WTC11 (cell line): ENCODE measurements around the gene HDAC7.

Experiments used
- CREB1 ChIP-seq: sonication (generic); formaldehyde crosslinking; IDR thresholded peaks from 2 replicates; pipeline ENCODE4 v1.8.0; 2023; ENCODE audit warnings: mild to moderate bottlenecking, missing genetic modification reagents
- CTCF ChIP-seq: fragments of 200-600 bp; IDR thresholded peaks from 2 replicates; pipeline ENCODE4 v1.8.0; 2022; ENCODE audit warnings: antibody characterized with exemption
- IRF2 ChIP-seq: sonication (generic); formaldehyde crosslinking; IDR thresholded peaks from 2 replicates; pipeline ENCODE4 v1.8.0; 2022; ENCODE audit warnings: low read depth, missing genetic modification reagents, borderline replicate concordance
- NFYB ChIP-seq: sonication (generic); formaldehyde crosslinking; conservative IDR thresholded peaks from 2 replicates; pipeline ENCODE4 v1.8.0; 2022; ENCODE audit warnings: low read depth, missing genetic modification reagents
- NR1H2 ChIP-seq: sonication (generic); formaldehyde crosslinking; IDR thresholded peaks from 2 replicates; pipeline ENCODE4 v1.9.0; 2021; ENCODE audit warnings: mild to moderate bottlenecking, moderate library complexity, missing genetic modification reagents
- SMAD3 ChIP-seq: sonication (generic); formaldehyde crosslinking; IDR thresholded peaks from 2 replicates; pipeline ENCODE4 v1.8.0; 2022; ENCODE audit warnings: missing genetic modification reagents, mild to moderate bottlenecking, borderline replicate concordance
- TF ChIP-seq, protein P1 (sequence below): sonication (generic); formaldehyde crosslinking; IDR thresholded peaks from 2 replicates; pipeline ENCODE4 v1.8.0; 2022; ENCODE audit warnings: mild to moderate bottlenecking, missing genetic modification reagents

- TF ChIP-seq IRF2 (no peak), CTCF (no peak), NR1H2 (CRISPR knock-in tag) (no peak), SMAD3 (CRISPR knock-in tag) (no peak), NFYB (no peak), CREB1 (CRISPR knock-in tag) (no peak)
- TF ChIP-seq, protein P1, sequence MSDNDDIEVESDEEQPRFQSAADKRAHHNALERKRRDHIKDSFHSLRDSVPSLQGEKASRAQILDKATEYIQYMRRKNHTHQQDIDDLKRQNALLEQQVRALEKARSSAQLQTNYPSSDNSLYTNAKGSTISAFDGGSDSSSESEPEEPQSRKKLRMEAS (CRISPR knock-in tag) = no peak
Measured at GRCh38 chr12:47776471-47777143, 43.1 kb downstream of the HDAC7 start.
